Thyroid gland (tissue), 4 donors: ENCODE measurements around the gene DEF6. TPM values are rescaled to one million over a fixed set of nuclear protein-coding genes. Genes with fewer than 3 reads are reported as not detected.

ENCODE experiments used
- DNase-seq, 2 donors: peaks; one replicate each; pipeline ENCODE4 v3.0.0-alpha.2; 2019
- H3K27ac ChIP-seq, 3 donors: fragments of 200-600 bp; sonication (generic); 1 replicate in 2 of 3; 2 replicates in 1 of 3; pipeline ENCODE4 v1.5.1; 2016 to 2019; ENCODE audit warnings: mild to moderate bottlenecking in 1 of 3, moderate library complexity in 1 of 3
- H3K27me3 ChIP-seq: fragments of 200-600 bp; sonication (generic); one replicate; pipeline ENCODE4 v1.5.1; 2019
- H3K36me3 ChIP-seq, 2 donors: fragments of 200-600 bp; sonication (generic); one replicate each; pipeline ENCODE4 v1.5.1; 2016 to 2019
- H3K4me1 ChIP-seq, 2 donors: fragments of 200-600 bp; sonication (generic); one replicate each; pipeline ENCODE4 v1.5.1; 2017 to 2019
- H3K4me3 ChIP-seq, 3 donors: fragments of 200-600 bp; sonication (generic); replicated peaks in 1 of 3; 1 replicate in 2 of 3; 2 replicates in 1 of 3; pipeline ENCODE4 v1.5.1; 2016; ENCODE audit warnings: mild to moderate bottlenecking in 1 of 3
- H3K9me3 ChIP-seq: fragments of 200-600 bp; sonication (generic); one replicate; pipeline ENCODE4 v1.5.1; 2017
- POLR2A ChIP-seq, 2 donors: fragments of 450-650 bp; IDR thresholded peaks; one replicate each; pipeline ENCODE4 v1.6.1; 2017; ENCODE audit warnings: antibody characterized with exemption in 2 of 2, mild to moderate bottlenecking in 2 of 2, moderate library complexity in 1 of 2
- WGBS, 2 donors: methylation state at CpG; one replicate each; pipeline ENCODE4 v1.1.5; 2017; 5-methylcytosine and 5-hydroxymethylcytosine counted together
- intact Hi-C: fragments of 100-400 bp; cut with DNase I; formaldehyde crosslinking; loops from one replicate; pipeline ENCODE4 v1.15.1; 2023
- total RNA-seq, 4 donors: library from RNA; depleted of rRNA; stranded (reverse); fragments of >200 nt; gene quantifications; one replicate each; pipeline ENCODE4 v1.2.3, GENCODE V29; 2016
- TF ChIP-seq, protein P1 (sequence below), 6 experiments: fragments of 200-600 bp in 3 of 6; fragments of 450-650 bp in 3 of 6; sonication (generic) in 3 of 6; IDR thresholded peaks; one replicate each; pipeline ENCODE4 v1.5.1; 2016 to 2019; ENCODE audit warnings: antibody characterized with exemption in 6 of 6, mild to moderate bottlenecking in 2 of 6, inconsistent platforms in 1 of 6, moderate library complexity in 1 of 6

Gene DEF6
- total RNA-seq, 4 donors from 2014 or later: 5.2 to 9.3 (median 6.0) TPM

DNA sequence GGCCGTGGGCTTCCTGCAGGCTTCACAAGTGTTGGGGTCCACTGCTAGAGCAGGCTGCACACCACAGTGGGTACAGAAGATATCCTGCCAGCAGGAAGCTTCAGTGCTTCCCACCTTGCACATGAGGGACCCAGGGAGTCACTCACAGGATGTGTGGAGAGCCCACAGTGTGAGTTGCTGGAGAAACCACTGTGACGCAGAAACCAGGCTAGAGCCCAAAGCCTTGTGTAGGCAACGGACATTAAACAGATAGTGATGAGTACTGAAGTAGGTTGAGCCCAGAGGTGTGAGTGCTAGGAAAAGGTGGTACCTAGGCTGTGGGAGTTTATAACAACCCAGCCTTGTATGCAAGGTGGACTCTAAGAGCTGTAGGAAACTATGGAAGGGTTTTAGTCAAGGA lies 18.9 kb upstream of the DEF6 start:
- Histone ChIP-seq H3K36me3 (peaks cover 15 to 27% of the 10 kb centered on the region in 2 donors), H3K4me1 (peaks cover 6 to 19% of the 10 kb centered on the region in 2 donors), H3K27me3 (no peaks in the 10 kb centered on the region), H3K27ac (no peak overlapping the region), H3K9me3 (no peaks in the 10 kb centered on the region), H3K4me3 (no peak overlapping the region)
- intact Hi-C loops: no loop called here
- no peak for TF ChIP-seq POLR2A (IDR thresholded peaks at IDR 0.05)
- TF ChIP-seq, protein P1, sequence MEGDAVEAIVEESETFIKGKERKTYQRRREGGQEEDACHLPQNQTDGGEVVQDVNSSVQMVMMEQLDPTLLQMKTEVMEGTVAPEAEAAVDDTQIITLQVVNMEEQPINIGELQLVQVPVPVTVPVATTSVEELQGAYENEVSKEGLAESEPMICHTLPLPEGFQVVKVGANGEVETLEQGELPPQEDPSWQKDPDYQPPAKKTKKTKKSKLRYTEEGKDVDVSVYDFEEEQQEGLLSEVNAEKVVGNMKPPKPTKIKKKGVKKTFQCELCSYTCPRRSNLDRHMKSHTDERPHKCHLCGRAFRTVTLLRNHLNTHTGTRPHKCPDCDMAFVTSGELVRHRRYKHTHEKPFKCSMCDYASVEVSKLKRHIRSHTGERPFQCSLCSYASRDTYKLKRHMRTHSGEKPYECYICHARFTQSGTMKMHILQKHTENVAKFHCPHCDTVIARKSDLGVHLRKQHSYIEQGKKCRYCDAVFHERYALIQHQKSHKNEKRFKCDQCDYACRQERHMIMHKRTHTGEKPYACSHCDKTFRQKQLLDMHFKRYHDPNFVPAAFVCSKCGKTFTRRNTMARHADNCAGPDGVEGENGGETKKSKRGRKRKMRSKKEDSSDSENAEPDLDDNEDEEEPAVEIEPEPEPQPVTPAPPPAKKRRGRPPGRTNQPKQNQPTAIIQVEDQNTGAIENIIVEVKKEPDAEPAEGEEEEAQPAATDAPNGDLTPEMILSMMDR (IDR thresholded peaks at IDR 0.05): no peak
- WGBS, 2 donors: 95 to 100% methylated on average over 3 of the region's 3 CpGs
- DNase-seq: no peak

DNA sequence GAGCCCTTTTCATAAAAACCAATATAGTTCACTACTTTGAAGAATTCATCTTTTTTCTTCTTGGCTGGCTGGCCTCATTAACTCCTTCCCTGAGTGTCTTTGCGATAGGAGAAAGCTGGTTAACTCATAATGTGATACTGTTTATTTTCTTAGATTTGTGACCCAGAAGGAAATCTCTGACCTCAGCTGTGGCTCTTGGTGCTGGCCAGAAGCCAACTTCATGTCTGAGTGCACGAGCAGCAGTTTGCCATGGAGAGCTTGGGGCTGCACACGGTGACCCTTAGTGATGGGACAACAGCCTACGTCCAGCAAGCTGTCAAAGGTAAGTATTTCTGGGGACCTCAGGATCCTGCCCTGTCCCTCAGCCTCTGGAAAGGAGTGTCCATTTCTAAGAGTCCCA lies 16.7 kb upstream of the DEF6 start:
- 35 to 41% methylated on average over 4 of the region's 4 CpGs for WGBS, 2 donors
- Histone ChIP-seq H3K27ac (no peak overlapping the region), H3K9me3 (no peaks in the 10 kb centered on the region), H3K27me3 (no peaks in the 10 kb centered on the region), H3K4me3 (no peak overlapping the region), H3K36me3 (peaks cover 27 to 44% of the 10 kb centered on the region in 2 donors), H3K4me1 (peaks cover 6 to 8% of the 10 kb centered on the region in 2 donors)
- DNase-seq: peak; percentile 62 to 63
- TF ChIP-seq, protein P1 (IDR thresholded peaks at IDR 0.05): no peak
- no peak for TF ChIP-seq POLR2A (IDR thresholded peaks at IDR 0.05)
- intact Hi-C loops: no loop called here

DNA sequence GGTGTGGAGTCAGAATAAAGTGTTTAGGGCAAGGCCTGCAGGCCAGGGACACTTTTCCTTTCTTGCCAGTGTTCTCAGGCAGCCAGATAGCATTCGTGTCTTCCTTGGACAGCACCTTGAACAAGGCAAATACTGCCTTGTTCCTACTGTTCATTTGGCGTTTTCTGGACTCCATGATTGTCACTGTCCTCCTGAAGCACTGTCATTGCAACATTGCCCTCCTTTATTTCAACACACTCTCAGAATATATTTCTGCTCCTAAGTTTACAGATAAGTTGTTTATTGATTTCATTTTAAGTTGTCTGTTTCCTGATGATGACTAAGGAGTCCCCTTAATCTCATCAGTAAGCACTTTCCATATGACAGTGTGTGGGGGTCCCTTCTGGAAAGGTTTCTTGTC lies 15.1 kb upstream of the DEF6 start:
- WGBS, 2 donors: 94% methylated on average over 2 of the region's 2 CpGs
- no peak for DNase-seq
- TF ChIP-seq, protein P1 (IDR thresholded peaks at IDR 0.05): no peak
- no peak for TF ChIP-seq POLR2A (IDR thresholded peaks at IDR 0.05)
- Histone ChIP-seq H3K36me3 (peaks cover 43 to 59% of the 10 kb centered on the region in 2 donors), H3K27ac (no peak overlapping the region), H3K4me1 (peaks cover 6 to 8% of the 10 kb centered on the region in 2 donors), H3K4me3 (no peak overlapping the region), H3K9me3 (no peaks in the 10 kb centered on the region), H3K27me3 (no peaks in the 10 kb centered on the region)
- intact Hi-C loops: no loop called here

DNA sequence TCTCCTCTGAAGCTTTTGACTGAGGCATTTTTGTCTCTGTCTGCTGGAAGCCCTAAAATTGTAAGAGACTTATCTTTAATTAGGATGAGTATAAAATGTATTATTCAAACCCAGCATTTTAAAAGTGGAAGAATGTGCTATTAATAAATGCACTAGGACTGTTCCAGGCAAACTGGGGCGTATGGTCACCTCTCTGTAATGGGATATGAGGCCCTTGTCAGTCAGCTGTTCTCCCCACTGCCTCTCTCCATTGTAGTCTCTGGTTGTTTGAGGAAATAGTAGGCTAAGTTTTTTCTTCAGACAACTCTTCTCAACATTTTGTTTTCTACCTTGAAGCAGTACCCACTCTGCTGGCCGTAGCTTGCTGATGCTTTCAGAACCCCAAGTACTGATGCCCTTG lies 14.3 kb upstream of the DEF6 start:
- Histone ChIP-seq H3K27ac (no peak overlapping the region), H3K36me3 (peaks cover 52 to 68% of the 10 kb centered on the region in 2 donors), H3K9me3 (no peaks in the 10 kb centered on the region), H3K4me1 (peaks cover 6 to 8% of the 10 kb centered on the region in 2 donors), H3K27me3 (no peaks in the 10 kb centered on the region), H3K4me3 (no peak overlapping the region)
- no peak for DNase-seq
- TF ChIP-seq, protein P1 (IDR thresholded peaks at IDR 0.05): no peak
- no peak for TF ChIP-seq POLR2A (IDR thresholded peaks at IDR 0.05)
- WGBS, 2 donors: 81 to 98% methylated on average over 2 of the region's 2 CpGs
- intact Hi-C loops: no loop called here

- no peaks in the 10 kb centered on the region for H3K9me3 ChIP-seq
- peaks cover 80 to 93% of the 10 kb centered on the region in 2 donors for H3K36me3 ChIP-seq
- no peaks in the 10 kb centered on the region for H3K27me3 ChIP-seq
- TF ChIP-seq, protein P1 (IDR thresholded peaks at IDR 0.05): no peak
- TF ChIP-seq POLR2A (IDR thresholded peaks at IDR 0.05): no peak
- no peak for DNase-seq
- intact Hi-C loops: no loop called here
- H3K4me3 ChIP-seq: no peak overlapping the region
- WGBS, 2 donors: 93 to 94% methylated on average over 9 to 12 of the region's 12 CpGs
- no peaks in the 10 kb centered on the region for H3K4me1 ChIP-seq
- H3K27ac ChIP-seq: no peak overlapping the region
Observed at GRCh38 chr6:35287671-35288396, 9.8 kb upstream of the DEF6 start.
